ENCODE measurements around the gene KDM5C. TPM values are rescaled to one million over a fixed set of nuclear protein-coding genes. Genes with fewer than 3 reads are reported as not detected.
A peak's percentile ranks its signal among the peaks of the same experiment; 100 is the strongest.

KDM5C gene
- total RNA-seq, 6 experiments from 2014 or later: 27.9 to 61.6 (median 50.6) TPM

- Histone ChIP-seq H3K4me3 (no peak overlapping the region), H3K27ac (no peak overlapping the region), H3K9me3 (no peaks in the 10 kb centered on the region), H3K4me1 (no peaks in the 10 kb centered on the region), H3K36me3 (peaks cover 7 to 71% (median 49%) of the 10 kb centered on the region in 4 donors), H3K27me3 (no peaks in the 10 kb centered on the region)
- TF ChIP-seq CTCF (IDR thresholded peaks at IDR 0.05): no peak
- no peak for TF ChIP-seq POLR2A (IDR thresholded peaks at IDR 0.05)
- 75% methylated on average over 1 of the region's 2 CpGs for WGBS (ENCODE audit: insufficient coverage, low coverage, low lambda C conversion rate, missing lambda C conversion rate)
- ATAC-seq (no peak), DNase-seq (no peak)
- intact Hi-C loops (cut with DNase I): no loop called here
Observed at GRCh38 chrX:53195401-53195800, 29.6 kb downstream of the KDM5C start.

GRCh38 chrX:53194308-53194707 lies 30.7 kb downstream of the KDM5C start:
- TF ChIP-seq POLR2A (IDR thresholded peaks at IDR 0.05) (no peak), CTCF (IDR thresholded peaks at IDR 0.05) (no peak)
- intact Hi-C loops (cut with DNase I): no loop called here
- Histone ChIP-seq H3K27ac (no peak overlapping the region), H3K9me3 (no peaks in the 10 kb centered on the region), H3K4me3 (no peak overlapping the region), H3K36me3 (peaks cover 7 to 60% (median 43%) of the 10 kb centered on the region in 4 donors), H3K4me1 (no peaks in the 10 kb centered on the region), H3K27me3 (no peaks in the 10 kb centered on the region)
- no peak for DNase-seq
- WGBS (ENCODE audit: insufficient coverage, low coverage, low lambda C conversion rate, missing lambda C conversion rate): 90% methylated on average over 2 of the region's 16 CpGs
- peak in 1 of 4 donors; percentile 6 for ATAC-seq

GRCh38 chrX:53193093-53193492 lies 31.9 kb downstream of the KDM5C start:
- intact Hi-C loops (cut with DNase I): no loop called here
- Histone ChIP-seq H3K36me3 (peaks cover 7 to 48% (median 32%) of the 10 kb centered on the region in 4 donors), H3K27me3 (no peaks in the 10 kb centered on the region), H3K9me3 (no peaks in the 10 kb centered on the region), H3K27ac (no peak overlapping the region), H3K4me1 (no peaks in the 10 kb centered on the region), H3K4me3 (no peak overlapping the region)
- TF ChIP-seq CTCF (IDR thresholded peaks at IDR 0.05) (no peak), POLR2A (IDR thresholded peaks at IDR 0.05) (no peak)
- DNase-seq (no peak), ATAC-seq (no peak)
- no CpG with 5 or more reads among the region's 16 CpGs for WGBS (ENCODE audit: insufficient coverage, low coverage, low lambda C conversion rate, missing lambda C conversion rate)

GRCh38 chrX:53190363-53190960 lies 34.5 kb downstream of the KDM5C start:
- DNase-seq (no peak), ATAC-seq (peak in 1 of 4 donors; percentile 18)
- Histone ChIP-seq H3K36me3 (peaks cover 7 to 22% (median 14%) of the 10 kb centered on the region in 4 donors), H3K4me3 (no peak overlapping the region), H3K27ac (no peak overlapping the region), H3K9me3 (no peaks in the 10 kb centered on the region), H3K27me3 (no peaks in the 10 kb centered on the region), H3K4me1 (no peaks in the 10 kb centered on the region)
- intact Hi-C loops (cut with DNase I): no loop called here
- peak in 1 of 4 donors; percentile 4 for TF ChIP-seq CTCF (IDR thresholded peaks at IDR 0.05)
- no peak for TF ChIP-seq POLR2A (IDR thresholded peaks at IDR 0.05)
- 46% methylated on average over 4 of the region's 6 CpGs for WGBS (ENCODE audit: insufficient coverage, low coverage, low lambda C conversion rate, missing lambda C conversion rate)
